Activated CD4-positive, CD25-positive, alpha-beta regulatory T cell treated with anti-CD3 and anti-CD28 coated beads, Interleukin-2, amount 50 U/mL, for 16 hours (primary cell): ENCODE measurements around the gene ME3.

Experiments used
- DNase-seq: peaks from one replicate; pipeline ENCODE4 v3.0.0-alpha.2; 2020; ENCODE audit warnings: low read depth, low spot score

Gene ME3

DNA sequence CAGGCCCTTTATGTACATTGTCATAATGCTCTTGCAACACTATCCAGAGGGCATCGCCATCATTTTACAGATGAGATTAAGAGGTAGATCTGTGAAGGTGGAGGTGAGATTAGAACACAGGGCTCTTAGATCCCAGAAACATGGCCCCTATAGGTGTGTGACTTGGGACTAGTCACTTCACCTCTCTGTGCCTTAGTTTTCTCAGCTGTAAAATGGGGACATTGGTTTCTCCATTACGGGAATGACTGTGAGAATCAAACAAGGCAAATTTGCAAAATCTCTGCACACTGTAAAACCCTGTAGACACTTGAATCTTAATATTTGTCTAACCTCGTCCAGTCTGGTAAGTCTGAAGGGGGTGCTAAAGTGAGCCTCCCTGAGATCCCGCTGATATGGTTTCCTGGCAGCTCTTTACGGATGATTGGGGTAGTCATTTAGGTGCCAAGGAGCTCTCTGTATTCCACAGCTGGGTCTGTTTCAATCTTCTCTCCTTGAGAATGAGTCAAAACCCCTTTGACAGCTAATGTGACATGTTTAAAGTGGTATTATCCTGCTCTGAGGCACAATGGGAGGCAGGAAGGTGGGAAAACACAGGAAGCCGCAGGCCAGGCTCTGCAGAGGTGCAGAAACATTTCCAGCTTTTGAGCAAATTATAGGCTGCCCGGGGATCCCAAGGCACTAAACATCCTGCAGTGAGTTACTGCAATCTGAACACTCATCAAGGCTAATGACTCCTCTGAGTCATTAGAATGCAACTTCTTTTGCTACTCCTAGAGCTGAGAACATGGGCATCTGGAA lies 156.9 kb downstream of the ME3 start:
- no peak for DNase-seq

GRCh38 chr11:86514453-86514852 lies 158.0 kb downstream of the ME3 start:
- no peak for DNase-seq

DNA sequence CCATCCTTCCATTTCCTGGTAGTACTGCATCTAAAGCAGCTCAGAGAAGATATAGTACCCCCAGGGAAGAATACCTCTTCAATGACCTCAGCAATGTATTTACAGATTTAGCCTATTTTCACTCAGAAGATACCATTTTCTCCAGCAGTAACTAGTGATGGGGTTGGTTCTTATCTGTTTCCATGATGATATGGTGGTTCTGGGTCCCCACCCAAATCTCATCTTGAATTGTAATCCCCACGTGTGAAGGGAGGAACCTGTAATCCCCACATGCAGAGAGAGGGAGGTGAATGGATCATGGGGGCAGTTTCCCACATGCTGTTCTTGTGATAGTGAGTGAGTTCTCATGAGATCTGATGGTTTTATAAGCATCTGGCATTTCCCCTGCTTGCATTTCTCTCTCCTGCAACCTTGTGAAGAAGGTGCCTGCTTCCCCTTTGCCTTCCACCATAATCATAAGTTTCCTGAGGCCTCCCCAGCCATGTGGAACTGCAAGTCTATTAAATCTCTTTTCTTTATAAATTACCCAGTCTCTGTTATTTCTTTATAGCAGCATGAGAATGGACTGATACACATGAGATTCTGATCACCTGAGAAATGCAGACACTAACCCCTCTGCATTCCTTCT lies 158.6 kb downstream of the ME3 start:
- no peak for DNase-seq

DNA sequence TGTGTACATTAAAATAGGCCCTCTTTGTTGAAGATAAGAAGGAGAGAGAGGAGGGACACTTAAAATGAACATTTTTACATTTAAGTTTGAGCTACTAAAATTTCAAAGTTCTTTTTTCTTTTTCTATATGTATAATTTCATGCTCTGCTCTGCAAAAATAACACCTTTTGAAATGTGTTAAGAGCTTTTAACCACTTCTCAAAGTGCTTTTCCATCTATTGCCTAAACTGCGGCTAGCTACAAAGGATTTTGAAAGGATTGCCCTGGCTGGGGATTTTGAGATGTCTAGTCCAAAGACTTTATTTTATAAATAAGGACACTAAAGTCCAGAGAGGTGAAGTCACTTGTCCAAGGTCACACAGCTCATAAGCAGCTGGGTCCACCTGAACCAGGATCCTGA lies 159.3 kb downstream of the ME3 start:
- no peak for DNase-seq

DNA sequence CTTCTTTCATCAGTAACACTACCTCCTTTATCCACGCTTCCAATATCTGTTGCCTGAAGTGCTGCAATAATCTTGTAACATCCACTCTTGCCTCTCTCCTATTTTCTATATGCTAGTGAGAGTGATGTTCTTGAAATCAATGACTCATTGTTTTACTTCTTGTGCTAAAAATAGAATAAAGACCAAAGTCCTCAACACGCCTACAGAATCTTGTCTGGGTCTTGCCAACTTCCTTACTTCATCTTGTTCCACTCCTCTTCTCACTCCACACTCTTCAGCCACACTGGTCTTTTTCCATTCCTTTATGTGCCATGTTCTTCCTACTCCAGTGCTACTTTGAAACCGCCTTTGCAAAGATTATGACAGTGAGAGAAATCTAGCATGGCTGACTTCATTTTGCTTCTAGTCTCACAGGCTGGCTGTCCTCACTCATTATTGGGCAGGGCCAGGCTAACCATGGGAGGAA lies 161.3 kb downstream of the ME3 start:
- no peak for DNase-seq

DNA sequence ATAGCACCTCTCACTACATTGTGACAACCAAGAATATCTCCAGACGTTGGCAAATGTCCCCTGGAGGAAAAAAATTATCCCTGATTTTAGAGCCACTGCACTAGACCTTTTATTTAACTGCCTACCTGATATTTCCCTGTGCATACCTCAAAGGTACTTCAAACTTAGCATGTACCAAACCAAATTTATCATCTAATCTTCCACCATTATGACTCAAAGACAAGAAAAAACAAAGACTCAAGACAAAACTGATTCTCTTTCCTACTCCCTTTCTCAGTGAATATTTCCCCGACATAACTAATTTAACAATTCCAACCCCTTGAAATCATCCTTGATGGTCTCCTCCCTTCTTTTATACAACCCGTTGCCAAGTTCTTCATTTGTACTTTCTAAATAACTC lies 161.7 kb downstream of the ME3 start:
- no peak for DNase-seq

DNA sequence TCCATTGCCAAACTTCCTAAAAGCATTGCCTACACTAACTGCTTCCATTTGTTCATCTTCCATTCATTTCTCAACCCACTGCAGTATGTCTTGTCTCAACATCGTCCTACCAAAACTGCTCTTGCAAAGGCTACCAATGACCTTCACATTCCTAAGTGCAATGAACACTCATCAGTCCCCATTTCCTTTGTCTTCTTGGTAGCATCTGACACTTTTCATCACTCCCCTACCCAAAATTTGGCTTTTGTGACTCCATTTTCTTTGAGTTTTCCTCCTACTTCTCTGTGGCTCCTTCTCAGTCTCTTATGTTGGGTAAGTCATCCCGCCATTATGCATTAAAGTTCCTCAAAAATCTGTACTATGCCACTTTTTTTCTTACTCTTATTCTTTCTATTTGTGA lies 162.3 kb downstream of the ME3 start:
- no peak for DNase-seq

GRCh38 chr11:86509588-86509974 lies 162.8 kb downstream of the ME3 start:
- DNase-seq = no peak

- no peak for DNase-seq
Observed at GRCh38 chr11:86508604-86509587, 163.5 kb downstream of the ME3 start.

DNA sequence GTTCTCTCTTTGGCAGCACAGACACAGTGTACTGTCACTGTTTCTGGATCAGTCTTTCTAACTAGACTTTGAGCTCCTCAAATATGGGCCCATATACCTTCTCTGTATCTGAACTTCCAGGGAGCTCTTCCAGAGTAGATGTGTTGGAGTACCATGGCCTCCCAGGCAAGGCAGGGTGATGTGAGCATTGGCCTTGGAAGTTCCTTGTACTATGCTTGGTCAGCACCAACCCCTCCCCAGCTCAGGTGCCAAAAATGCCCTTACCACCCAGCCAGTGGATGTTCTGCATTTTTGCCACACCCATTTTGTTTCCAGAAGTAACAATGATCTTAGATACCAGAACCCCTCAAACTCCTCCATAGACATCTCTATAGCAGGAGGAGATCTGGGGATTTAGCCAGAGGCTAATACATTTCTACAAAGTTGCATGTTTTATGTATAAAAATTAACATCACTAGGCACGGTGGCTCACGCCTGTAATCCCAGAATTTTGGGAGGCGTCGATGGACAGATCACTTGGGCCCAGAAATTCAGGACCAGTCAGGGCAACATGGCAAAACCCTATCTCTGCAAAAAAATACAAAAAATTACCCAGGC lies 165.1 kb downstream of the ME3 start:
- DNase-seq = no peak

DNA sequence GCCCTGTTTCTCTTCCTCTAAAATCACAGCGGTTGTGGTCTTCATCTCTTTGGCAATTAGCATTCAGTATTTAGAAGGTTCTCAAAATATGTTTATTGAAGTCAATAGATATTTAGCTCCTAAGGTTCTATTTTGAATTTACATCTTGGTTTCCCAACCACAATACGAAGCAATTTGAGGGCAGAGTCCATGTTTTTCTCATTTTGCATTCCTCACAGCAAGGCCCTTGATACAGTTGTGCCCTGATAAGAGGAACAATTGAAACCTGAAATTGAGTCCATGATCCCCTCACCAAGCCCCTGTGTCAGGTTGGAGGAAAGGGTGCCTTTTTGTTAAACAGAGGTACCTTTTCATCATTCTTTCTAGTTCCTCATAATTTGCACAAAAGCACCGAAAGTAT lies 166.2 kb downstream of the ME3 start:
- DNase-seq = no peak

- DNase-seq = no peak
Observed at GRCh38 chr11:86503131-86503530, 169.3 kb downstream of the ME3 start.

- no peak for DNase-seq
Observed at GRCh38 chr11:86502137-86502642, 170.2 kb downstream of the ME3 start.

- DNase-seq = no peak
Observed at GRCh38 chr11:86500500-86501140, 171.8 kb downstream of the ME3 start.

DNA sequence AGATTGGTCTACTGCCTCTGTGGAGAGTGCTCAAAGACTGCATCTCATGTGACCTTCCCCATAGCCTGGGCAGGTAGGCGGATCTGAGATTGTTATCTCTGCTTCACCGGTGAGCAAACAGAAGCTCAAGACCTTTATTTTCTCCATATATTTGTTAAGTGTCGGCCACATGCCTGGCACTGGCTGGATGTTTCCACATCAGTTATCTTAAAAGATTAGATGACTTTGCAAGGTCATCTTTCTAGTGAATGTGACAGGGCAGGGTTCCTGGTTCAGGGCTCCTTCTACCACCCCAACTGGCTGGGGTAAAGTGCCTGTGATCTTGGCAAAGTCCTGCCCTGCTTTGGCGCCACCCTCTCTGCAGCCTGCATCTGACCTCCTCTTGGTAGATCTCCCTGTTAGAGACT lies 172.7 kb downstream of the ME3 start:
- no peak for DNase-seq

GRCh38 chr11:86497836-86498235 lies 174.6 kb downstream of the ME3 start:
- DNase-seq = no peak

DNA sequence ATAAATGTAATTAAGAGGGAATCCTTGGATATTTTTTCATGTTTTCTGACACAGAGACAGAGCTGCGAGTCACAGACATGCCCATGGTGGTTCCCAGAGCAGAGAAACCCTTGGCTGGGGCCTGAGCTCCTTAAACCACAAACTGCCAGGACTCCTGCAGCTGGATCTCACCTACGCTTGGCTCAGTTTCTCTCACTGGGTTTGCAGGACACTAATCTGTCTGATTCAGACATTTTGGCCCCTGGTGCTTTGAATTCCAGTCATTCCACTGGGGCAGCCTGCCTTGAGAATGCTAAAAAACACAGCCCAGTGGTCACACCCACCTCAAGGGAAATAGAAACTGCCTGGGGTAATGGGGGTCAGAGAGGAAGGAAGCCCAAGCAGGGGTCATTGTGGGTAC lies 175.1 kb downstream of the ME3 start:
- no peak for DNase-seq

GRCh38 chr11:86495351-86495750 lies 177.1 kb downstream of the ME3 start:
- no peak for DNase-seq

DNA sequence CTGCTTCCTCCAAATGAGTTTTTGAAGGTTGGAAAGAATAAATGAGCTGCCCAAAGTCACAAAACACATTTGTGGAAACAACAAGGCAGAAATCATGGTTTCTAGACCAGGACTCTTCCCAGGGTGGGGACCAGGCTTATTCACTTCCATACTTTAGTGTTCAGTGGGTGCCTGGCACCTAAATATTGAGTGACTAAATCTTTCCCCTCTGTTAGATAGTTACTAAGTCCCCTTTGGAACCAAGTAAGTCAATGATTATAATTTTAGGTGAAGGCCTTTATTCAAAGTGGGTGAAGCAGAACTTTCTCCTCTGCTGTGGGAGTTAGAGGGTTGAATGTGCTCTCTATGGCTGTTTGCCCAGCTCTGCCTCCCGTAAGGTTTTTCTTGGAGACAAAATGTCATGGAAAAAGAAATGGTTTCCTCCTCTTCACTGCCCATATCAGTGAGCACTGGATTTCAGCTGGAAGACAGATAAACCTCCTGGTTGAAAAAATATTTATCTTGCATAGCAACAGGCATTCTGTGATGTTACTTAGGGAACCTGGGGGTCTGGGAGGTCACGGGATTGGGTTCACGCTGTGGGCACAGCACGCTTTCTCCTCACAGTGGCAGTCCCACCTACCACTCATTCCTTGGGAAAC lies 179.9 kb downstream of the ME3 start:
- no peak for DNase-seq

GRCh38 chr11:86491027-86491426 lies 181.4 kb downstream of the ME3 start:
- no peak for DNase-seq

DNA sequence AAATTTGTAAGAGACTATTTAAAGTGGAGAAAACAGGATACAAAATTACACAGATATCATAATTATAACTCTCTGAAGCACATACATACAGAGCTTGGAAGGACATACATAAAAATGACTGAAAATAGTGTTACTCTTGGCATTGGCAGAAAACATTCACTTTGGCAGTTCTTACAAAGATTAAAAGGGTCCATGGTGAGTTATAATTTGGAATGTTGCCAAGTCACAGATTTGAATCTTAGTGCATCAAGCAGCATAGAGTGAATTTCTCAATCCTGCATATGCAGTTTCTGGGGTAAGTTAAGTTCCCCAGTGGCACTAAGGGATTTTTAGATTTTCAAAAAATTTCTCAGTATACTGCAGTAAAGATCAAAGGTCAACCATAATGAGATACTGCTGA lies 181.8 kb downstream of the ME3 start:
- no peak for DNase-seq
